Measurements from ENCODE around the gene SPRING1.

DNA sequence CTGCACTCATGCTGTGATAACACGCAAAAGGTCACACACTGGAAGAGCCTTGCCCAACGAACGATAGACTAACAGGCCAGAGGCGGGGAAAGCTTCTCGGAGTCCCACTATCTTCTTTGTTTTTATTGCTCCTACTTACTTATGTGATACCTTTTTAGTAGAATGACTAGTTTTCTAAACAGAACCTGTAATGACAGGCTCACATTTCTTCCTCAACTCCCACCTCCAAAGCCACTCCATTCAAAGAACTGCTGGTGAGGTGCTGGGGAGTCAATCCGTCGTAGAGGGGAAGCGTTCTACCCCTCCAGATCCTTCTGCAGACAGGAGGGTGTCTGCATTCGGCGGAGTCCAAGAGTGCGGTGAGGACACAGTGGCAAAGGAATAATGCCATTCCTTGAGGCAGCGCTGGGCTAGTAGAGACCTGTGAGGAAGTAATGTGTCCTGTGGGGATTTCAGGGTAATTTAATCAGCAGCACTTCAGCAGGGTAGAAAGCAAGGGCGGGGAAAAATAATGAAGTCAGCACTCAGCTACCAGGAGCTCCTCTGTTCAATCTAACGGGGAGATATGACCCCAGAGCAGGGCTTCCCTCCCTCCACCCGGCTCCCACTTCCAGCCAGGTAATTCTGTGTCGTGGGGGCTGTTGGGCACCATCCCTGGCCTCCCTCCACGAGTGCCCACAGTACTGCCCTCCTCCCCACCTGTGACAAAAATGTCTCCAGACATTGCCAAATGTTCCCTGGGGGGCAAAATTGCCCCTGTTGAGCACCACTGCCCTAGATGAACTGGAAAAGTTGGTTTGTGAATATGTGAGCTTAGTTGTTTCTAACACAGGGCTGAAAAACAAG is 25.2 kb downstream of the SPRING1 start:
- TF ChIP-seq CTCF (IDR thresholded peaks at IDR 0.05 in 8 of 11, conservative IDR thresholded peaks at IDR 0.05 in 3 of 11) (no peak), POLR2AphosphoS5 (IDR thresholded peaks at IDR 0.05) (no peak)
